Activated CD4-positive, alpha-beta T cell treated with anti-CD3 and anti-CD28 coated beads, Interleukin-2, amount 50 U/mL, for 16 hours (primary cell): ENCODE data around the gene ALDH9A1.
"Not testable (repeated sequence)": the region's sequence is repeated elsewhere in the genome, so short reads cannot be mapped to it uniquely, and the experiment has no call there.

Source experiments
- DNase-seq: peaks from one replicate; pipeline ENCODE4 v3.0.0-alpha.2; 2020

ALDH9A1 gene

GRCh38 chr1:165644064-165644735 is 54.2 kb downstream of the ALDH9A1 start:
- DNase-seq: peak; percentile 12

GRCh38 chr1:165641231-165641987 is 57.0 kb downstream of the ALDH9A1 start:
- no peak for DNase-seq

GRCh38 chr1:165639821-165640623 is 58.3 kb downstream of the ALDH9A1 start:
- peak; percentile 68 for DNase-seq

GRCh38 chr1:165638211-165638610 is 60.2 kb downstream of the ALDH9A1 start:
- DNase-seq: not testable (repeated sequence)

GRCh38 chr1:165637427-165637826 is 60.9 kb downstream of the ALDH9A1 start:
- no peak for DNase-seq

- no peak for DNase-seq
Observed at GRCh38 chr1:165635823-165636222, 62.5 kb downstream of the ALDH9A1 start.

- no peak for DNase-seq
Observed at GRCh38 chr1:165635329-165635728, 63.0 kb downstream of the ALDH9A1 start.

GRCh38 chr1:165634154-165634921 is 64.0 kb downstream of the ALDH9A1 start:
- DNase-seq: no peak

GRCh38 chr1:165633614-165634013 is 64.7 kb downstream of the ALDH9A1 start:
- DNase-seq: peak; percentile 72

GRCh38 chr1:165632491-165632890 is 65.9 kb downstream of the ALDH9A1 start:
- DNase-seq: no peak

GRCh38 chr1:165632152-165632469 is 66.3 kb downstream of the ALDH9A1 start:
- no peak for DNase-seq

GRCh38 chr1:165631342-165632151 is 66.8 kb downstream of the ALDH9A1 start:
- DNase-seq: peak; percentile 86

GRCh38 chr1:165630629-165631341 is 67.6 kb downstream of the ALDH9A1 start, which contains the start of gene MGST3:
MGST3 (plus strand) TSS chr1:165631234; CDS start chr1:165649848, 18,614 bp downstream.
- peak; percentile 95 for DNase-seq

- no peak for DNase-seq
Observed at GRCh38 chr1:165629848-165630628, 68.3 kb downstream of the ALDH9A1 start.

- DNase-seq: no peak
Observed at GRCh38 chr1:165629151-165629550, 69.2 kb downstream of the ALDH9A1 start.

- no peak for DNase-seq
Observed at GRCh38 chr1:165628147-165628822, 70.1 kb downstream of the ALDH9A1 start.

- DNase-seq: no peak
Observed at GRCh38 chr1:165624441-165624840, 73.9 kb downstream of the ALDH9A1 start.

GRCh38 chr1:165623624-165624023 is 74.7 kb downstream of the ALDH9A1 start:
- DNase-seq: no peak

- no peak for DNase-seq
Observed at GRCh38 chr1:165619647-165620151, 78.7 kb downstream of the ALDH9A1 start.
